Adrenal gland (tissue), 5 donors: ENCODE data around the gene THEM5.
"Not testable (repeated sequence)": the region's sequence is repeated elsewhere in the genome, so short reads cannot be mapped to it uniquely, and the experiment has no call there.

Experiments
- CTCF ChIP-seq, 6 experiments: fragments of 450-650 bp in 4 of 6; fragments of 200-600 bp in 2 of 6; sonication (generic) in 1 of 6; IDR thresholded peaks; 1 replicate in 5 of 6; 2 replicates in 1 of 6; pipeline versions ENCODE4 v1.5.1 to v1.8.0; 2016 to 2021; ENCODE audit warnings: antibody characterized with exemption in 6 of 6, mild to moderate bottlenecking in 2 of 6, moderate library complexity in 1 of 6
- POLR2A ChIP-seq, 2 donors: fragments of 450-650 bp; IDR thresholded peaks; one replicate each; pipeline ENCODE4 v1.6.1; 2017; ENCODE audit warnings: antibody characterized with exemption in 2 of 2, mild to moderate bottlenecking in 2 of 2, moderate library complexity in 1 of 2
- donor health status: DM: no; HTN: no; CAD: no.

DNA sequence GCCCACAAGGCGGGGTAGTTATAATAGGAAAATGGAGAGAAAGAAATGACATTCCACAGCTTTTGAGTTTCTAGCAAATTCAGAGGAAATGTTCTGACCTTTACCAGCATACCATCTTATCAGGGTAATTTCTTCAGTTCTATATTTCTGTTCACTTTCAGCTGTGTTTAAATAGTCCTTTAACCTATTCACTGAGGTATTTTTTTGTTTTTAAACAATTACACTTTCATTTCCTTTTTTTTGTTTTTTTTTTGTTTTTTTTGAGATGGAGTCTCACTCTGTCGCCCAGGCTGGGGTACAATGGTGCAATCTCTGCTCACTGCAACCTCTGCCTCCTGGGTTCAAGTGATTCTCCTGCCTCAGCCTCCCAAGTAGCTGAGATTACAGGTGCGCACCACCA lies 30.9 kb upstream of the THEM5 start:
- TF ChIP-seq CTCF, POLR2A (IDR thresholded peaks at IDR 0.05): not testable (repeated sequence)
